ENCODE data around the gene KLRC1.
"Not testable (repeated sequence)": the region's sequence is repeated elsewhere in the genome, so short reads cannot be mapped to it uniquely, and the experiment has no call there.

Gene KLRC1

DNA sequence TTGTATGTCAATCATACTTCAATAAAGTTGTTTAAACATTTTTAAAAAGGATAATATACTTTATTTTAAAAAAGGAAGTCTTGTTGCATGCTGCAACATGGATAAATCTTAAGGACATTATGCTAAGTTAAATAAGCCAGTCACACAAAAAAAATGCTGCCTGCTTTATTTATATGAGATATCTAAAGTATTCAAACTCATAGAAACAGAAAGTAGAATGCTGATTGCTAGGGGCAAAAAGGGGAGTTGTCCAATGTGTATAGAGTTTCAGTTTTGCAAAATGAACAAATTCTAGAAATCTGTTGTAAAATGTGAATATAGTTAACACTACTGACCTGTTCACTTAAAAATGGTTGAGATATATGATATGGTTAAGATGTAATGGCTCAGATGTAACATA lies 52.3 kb downstream of the KLRC1 start:
- H3K4me1 Mint-ChIP-seq = peaks cover under 1% of the 10 kb centered on the region

DNA sequence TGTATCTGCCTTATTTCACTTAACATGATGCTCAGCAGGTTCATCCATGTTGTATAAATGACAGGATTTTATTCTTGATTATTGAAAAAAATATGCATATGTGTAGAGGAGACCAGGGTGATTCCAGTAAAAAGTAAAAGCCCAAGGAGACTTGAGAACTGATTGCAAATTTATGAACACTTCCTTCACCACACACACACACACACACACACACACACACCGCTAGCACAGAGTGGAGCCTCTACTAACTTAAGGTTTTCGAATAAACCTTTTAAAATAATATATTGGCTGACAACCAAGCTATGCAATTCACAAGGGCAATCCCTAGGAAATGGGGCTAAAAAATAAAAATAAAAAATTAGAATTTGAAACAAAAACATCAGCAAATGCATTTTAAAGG lies 55.0 kb downstream of the KLRC1 start:
- peaks cover 14% of the 10 kb centered on the region for H3K4me1 Mint-ChIP-seq
- ATAC-seq (ENCODE audit: low read depth) (no peak), DNase-seq (ENCODE audit: low spot score in 2 of 2) (no peak)
- no peaks in the 10 kb centered on the region for H3K36me3 Mint-ChIP-seq
- H3K27ac Mint-ChIP-seq = no peak overlapping the region
- H3K4me3 Mint-ChIP-seq = no peak overlapping the region
- H3K9me3 Mint-ChIP-seq = no peaks in the 10 kb centered on the region
- peaks cover 4% of the 10 kb centered on the region for H3K27me3 Mint-ChIP-seq

More for the DNA sequence above, 52.3 kb downstream of the KLRC1 start:
- H3K27me3 Mint-ChIP-seq = peaks cover 4% of the 10 kb centered on the region
- H3K27ac Mint-ChIP-seq = no peak overlapping the region
- ATAC-seq (ENCODE audit: low read depth) (no peak), DNase-seq (ENCODE audit: low spot score in 2 of 2) (no peak)
- no peaks in the 10 kb centered on the region for H3K9me3 Mint-ChIP-seq
- H3K36me3 Mint-ChIP-seq = no peaks in the 10 kb centered on the region
- no peak overlapping the region for H3K4me3 Mint-ChIP-seq

DNA sequence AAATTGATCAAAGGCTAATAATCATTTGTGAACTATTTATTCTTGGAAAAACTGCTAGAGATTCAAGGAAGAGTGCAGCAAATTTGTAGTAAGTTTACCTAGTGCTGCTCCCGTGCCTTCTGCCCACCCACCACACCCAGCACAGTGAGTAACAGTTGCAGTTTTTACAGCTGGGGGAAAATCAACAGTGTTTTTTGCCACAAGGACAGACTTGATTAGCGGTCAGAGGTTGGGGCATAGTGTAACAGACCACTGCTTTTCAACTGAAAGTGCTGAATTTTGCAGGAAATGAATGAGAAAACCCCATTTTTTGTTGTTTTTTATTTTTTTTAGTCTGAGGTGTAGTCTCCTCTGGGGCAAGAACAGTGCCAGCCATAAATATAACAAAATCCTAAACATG lies 55.9 kb downstream of the KLRC1 start:
- Mint-ChIP-seq H3K9me3 (no peaks in the 10 kb centered on the region), H3K36me3 (no peaks in the 10 kb centered on the region), H3K4me1 (peaks cover 14% of the 10 kb centered on the region), H3K4me3 (no peak overlapping the region), H3K27me3 (peaks cover 4% of the 10 kb centered on the region), H3K27ac (no peak overlapping the region)
- ATAC-seq (ENCODE audit: low read depth) (no peak), DNase-seq (ENCODE audit: low spot score in 2 of 2) (no peak)

DNA sequence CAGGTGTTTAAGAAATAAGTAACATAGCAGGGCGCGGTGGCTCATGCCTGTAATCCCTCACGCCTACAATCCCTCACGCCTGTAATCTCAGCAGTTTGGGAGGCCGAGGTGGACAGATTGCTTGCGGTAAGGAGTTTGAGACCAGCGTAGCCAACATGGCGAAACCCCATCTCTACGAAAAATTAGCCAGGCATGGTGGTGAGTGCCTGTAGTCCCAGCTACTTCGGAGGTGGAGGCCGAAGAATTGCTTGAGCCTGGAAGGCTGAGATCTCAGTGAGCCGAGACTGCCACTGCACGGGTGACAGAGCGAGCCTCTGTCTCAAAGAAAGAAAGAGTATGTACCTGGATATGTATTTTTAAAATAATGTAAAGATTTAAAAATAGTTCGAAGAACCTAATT lies 57.0 kb downstream of the KLRC1 start:
- ATAC-seq (ENCODE audit: low read depth); DNase-seq (ENCODE audit: low spot score in 2 of 2); H3K27me3 Mint-ChIP-seq; H3K36me3 Mint-ChIP-seq; H3K9me3 Mint-ChIP-seq: not testable (repeated sequence)
- H3K4me3 Mint-ChIP-seq = peak overlapping the region; percentile 77
- peak overlapping the region; percentile 98 for H3K27ac Mint-ChIP-seq
- peaks cover 14% of the 10 kb centered on the region for H3K4me1 Mint-ChIP-seq
